Ovary (tissue), 9 donors: ENCODE data around the gene GRM2. TPM values are rescaled to one million over a fixed set of nuclear protein-coding genes. Genes with fewer than 3 reads are reported as not detected.

Source experiments
- DNase-seq, 5 donors: peaks; one replicate each; pipeline ENCODE4 v3.0.0-alpha.2; 2019 to 2020
- H3K27ac ChIP-seq, 2 donors: fragments of 200-600 bp; one replicate each; pipeline versions ENCODE4 v1.5.1 to v1.8.0; 2019 to 2022
- H3K27me3 ChIP-seq: fragments of 200-600 bp; one replicate; pipeline ENCODE4 v1.8.0; 2022
- H3K36me3 ChIP-seq: fragments of 200-600 bp; sonication (generic); one replicate; pipeline ENCODE4 v1.5.1; 2019
- H3K4me1 ChIP-seq: one replicate; pipeline ENCODE4 v1.8.1; 2013; ENCODE audit warnings: mild to moderate bottlenecking, moderate library complexity; ENCODE audit not compliant: insufficient read depth
- H3K4me3 ChIP-seq: fragments of 200-600 bp; sonication (generic); one replicate; pipeline ENCODE4 v1.5.1; 2017
- H3K9me3 ChIP-seq, 2 donors: fragments of 200-600 bp in 1 of 2; sonication (generic) in 1 of 2; one replicate each; pipeline versions ENCODE4 v1.5.1 to v1.8.1; 2013 to 2019; ENCODE audit warnings: mild to moderate bottlenecking in 1 of 2, moderate library complexity in 1 of 2
- EP300 ChIP-seq: sonication (generic); formaldehyde crosslinking; IDR thresholded peaks from one replicate; pipeline ENCODE4 v1.6.1; 2017; ENCODE audit warnings: antibody characterized with exemption
- POLR2A ChIP-seq: fragments of 450-650 bp; IDR thresholded peaks from one replicate; pipeline ENCODE4 v1.6.1; 2017; ENCODE audit warnings: antibody characterized with exemption, mild to moderate bottlenecking, moderate library complexity
- WGBS, 3 donors: extraction: QIAGEN DNeasy Blood & Tissue Kit in 1 of 3; methylation state at CpG; one replicate each; pipeline versions ENCODE4 v1.1.5 to v1.1.7; 2013 to 2017; 5-methylcytosine and 5-hydroxymethylcytosine counted together
- intact Hi-C, 4 donors: fragments of 100-400 bp; cut with DNase I; formaldehyde crosslinking; loops; one replicate each; pipeline versions ENCODE4 v1.11.0 to v1.15.1; 2022 to 2023
- polyA plus RNA-seq, 2 donors: library from polyadenylated mRNA; stranded (reverse); fragments of 200-250 nt in 1 of 2; fragments of 350-450 nt in 1 of 2; fragmentation: Illumina TruSeq in 1 of 2; extraction: RNeasy Lipid Tissue Mini Kit (QIAGEN cat#74804) in 1 of 2; gene quantifications; one replicate each; pipeline ENCODE4 v1.2.3, GENCODE V29; 2013 to 2014
- total RNA-seq, 7 donors: library from RNA; depleted of rRNA in 2 of 7; stranded (reverse); fragments of >200 nt in 2 of 7; fragmentation: NEBNext Ultra II Directional in 3 of 7; extraction: Animal tissue kit (Norgen Biotek cat#: 25700) in 3 of 7; gene quantifications; one replicate each; pipeline versions ENCODE4 v1.1.0 to v1.2.4, GENCODE V29; 2016 to 2023
- TF ChIP-seq, protein P1 (sequence below), 3 donors: fragments of 450-650 bp in 2 of 3; fragments of 200-600 bp in 1 of 3; IDR thresholded peaks; one replicate each; pipeline versions ENCODE4 v1.5.1 to v1.8.0; 2016 to 2022; ENCODE audit warnings: antibody characterized with exemption in 3 of 3, mild to moderate bottlenecking in 1 of 3
- donor health status: DM: no; HTN: no; CAD: no; lungs with moderate emphysema.
- donor health status: DM: no; HTN: no; CAD: no.
- donor health status: Bipolar disorder and iron deficiency.
- donor health status: DM: yes; HTN: yes; CAD: no.
- donor health status: DM: no; HTN: no; CAD: no.
- donor health status: DM: yes; HTN: yes; CAD: no.

Gene GRM2
- total and polyA plus RNA-seq, 9 donors = 0.10 to 0.47 (median 0.28) TPM; not detected in 3

- WGBS, 3 donors = 80 to 86% (median 85%) methylated on average over 2 of the region's 2 CpGs
- intact Hi-C loops = no loop called here
- TF ChIP-seq POLR2A (no peak), EP300 (no peak)
- TF ChIP-seq, protein P1, sequence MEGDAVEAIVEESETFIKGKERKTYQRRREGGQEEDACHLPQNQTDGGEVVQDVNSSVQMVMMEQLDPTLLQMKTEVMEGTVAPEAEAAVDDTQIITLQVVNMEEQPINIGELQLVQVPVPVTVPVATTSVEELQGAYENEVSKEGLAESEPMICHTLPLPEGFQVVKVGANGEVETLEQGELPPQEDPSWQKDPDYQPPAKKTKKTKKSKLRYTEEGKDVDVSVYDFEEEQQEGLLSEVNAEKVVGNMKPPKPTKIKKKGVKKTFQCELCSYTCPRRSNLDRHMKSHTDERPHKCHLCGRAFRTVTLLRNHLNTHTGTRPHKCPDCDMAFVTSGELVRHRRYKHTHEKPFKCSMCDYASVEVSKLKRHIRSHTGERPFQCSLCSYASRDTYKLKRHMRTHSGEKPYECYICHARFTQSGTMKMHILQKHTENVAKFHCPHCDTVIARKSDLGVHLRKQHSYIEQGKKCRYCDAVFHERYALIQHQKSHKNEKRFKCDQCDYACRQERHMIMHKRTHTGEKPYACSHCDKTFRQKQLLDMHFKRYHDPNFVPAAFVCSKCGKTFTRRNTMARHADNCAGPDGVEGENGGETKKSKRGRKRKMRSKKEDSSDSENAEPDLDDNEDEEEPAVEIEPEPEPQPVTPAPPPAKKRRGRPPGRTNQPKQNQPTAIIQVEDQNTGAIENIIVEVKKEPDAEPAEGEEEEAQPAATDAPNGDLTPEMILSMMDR (IDR thresholded peaks at IDR 0.05) = no peak
- H3K4me3 ChIP-seq = no peak overlapping the region
- H3K36me3 ChIP-seq = no peaks in the 10 kb centered on the region
- H3K9me3 ChIP-seq = no peaks in the 10 kb centered on the region
- no peak overlapping the region for H3K27ac ChIP-seq
- no peaks in the 10 kb centered on the region for H3K4me1 ChIP-seq
- no peak for DNase-seq
- H3K27me3 ChIP-seq = no peaks in the 10 kb centered on the region
Measured at GRCh38 chr3:51700403-51700802, 6.5 kb upstream of the GRM2 start.

DNA sequence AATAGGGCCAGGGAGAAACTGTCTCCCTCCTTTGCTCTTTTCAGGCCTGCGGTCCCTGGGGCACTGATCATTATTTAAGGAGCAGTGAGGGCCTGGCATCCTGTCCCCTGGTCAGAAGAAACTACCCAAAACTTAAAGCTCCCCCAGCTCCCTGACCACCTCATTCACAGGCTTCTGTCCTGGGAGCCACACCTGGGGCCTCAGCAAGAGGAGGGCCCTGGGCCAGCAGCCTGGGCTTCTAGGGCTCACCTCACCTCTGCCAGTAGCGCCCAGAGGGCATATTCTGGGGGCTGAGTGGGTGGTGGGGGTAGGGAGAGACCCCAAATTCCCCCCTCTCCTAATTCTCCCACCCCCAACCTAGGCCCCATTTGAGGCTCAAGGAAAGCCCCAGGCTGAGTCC lies 4.7 kb upstream of the GRM2 start:
- TF ChIP-seq, protein P1 (IDR thresholded peaks at IDR 0.05) = no peak
- TF ChIP-seq EP300 = no peak
- TF ChIP-seq POLR2A = no peak
- intact Hi-C loops = no loop called here

DNA sequence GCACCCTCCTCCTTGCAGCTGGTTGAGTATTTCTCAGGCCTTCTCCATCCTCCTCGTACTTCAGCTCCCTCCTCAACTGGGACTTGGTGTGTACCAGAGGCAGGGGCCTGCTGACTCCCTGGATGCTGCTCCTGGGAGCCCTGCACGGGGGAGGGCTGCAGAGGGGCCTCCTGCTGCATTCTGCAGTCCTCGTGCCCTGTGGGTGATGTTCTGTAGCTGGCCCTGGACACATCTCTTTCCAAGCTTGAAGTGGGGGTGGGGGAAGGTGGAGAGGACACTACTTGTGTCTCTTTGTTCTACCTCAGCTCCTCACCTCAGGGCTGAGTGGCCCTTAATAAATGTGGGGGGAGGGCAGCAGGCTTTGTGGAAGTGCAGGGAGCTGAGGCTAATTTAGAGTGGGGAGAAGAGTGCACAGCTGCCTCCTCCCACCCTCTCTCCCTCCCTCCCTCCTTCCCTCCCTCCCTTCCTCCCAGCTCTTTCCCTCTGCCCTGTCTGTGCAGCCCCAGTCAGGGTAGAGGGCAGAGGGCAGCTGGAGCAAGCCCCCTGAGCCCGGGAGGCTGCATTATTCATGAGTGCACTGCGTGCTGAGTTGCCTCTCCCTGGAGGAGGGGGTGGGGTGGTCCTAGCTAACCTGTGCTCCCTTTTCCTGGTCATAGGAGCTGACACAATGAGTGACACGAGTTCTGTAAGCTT lies 3.7 kb upstream of the GRM2 start:
- H3K9me3 ChIP-seq = no peaks in the 10 kb centered on the region
- H3K36me3 ChIP-seq = no peaks in the 10 kb centered on the region
- H3K4me1 ChIP-seq = no peaks in the 10 kb centered on the region
- 43 to 45% (median 44%) methylated on average over 6 of the region's 6 CpGs for WGBS, 3 donors
- TF ChIP-seq, protein P1 (IDR thresholded peaks at IDR 0.05) = no peak
- no peak for TF ChIP-seq EP300
- TF ChIP-seq POLR2A = no peak
- H3K27me3 ChIP-seq = no peaks in the 10 kb centered on the region
- no peak for DNase-seq
- intact Hi-C loops = no loop called here
- no peak overlapping the region for H3K4me3 ChIP-seq
- H3K27ac ChIP-seq = no peak overlapping the region

More for the DNA sequence above, 4.7 kb upstream of the GRM2 start:
- no peak overlapping the region for H3K27ac ChIP-seq
- 92 to 100% (median 100%) methylated on average over 2 of the region's 2 CpGs for WGBS, 3 donors
- no peaks in the 10 kb centered on the region for H3K9me3 ChIP-seq
- no peak overlapping the region for H3K4me3 ChIP-seq
- H3K27me3 ChIP-seq = no peaks in the 10 kb centered on the region
- DNase-seq = no peak
- no peaks in the 10 kb centered on the region for H3K36me3 ChIP-seq
- no peaks in the 10 kb centered on the region for H3K4me1 ChIP-seq

DNA sequence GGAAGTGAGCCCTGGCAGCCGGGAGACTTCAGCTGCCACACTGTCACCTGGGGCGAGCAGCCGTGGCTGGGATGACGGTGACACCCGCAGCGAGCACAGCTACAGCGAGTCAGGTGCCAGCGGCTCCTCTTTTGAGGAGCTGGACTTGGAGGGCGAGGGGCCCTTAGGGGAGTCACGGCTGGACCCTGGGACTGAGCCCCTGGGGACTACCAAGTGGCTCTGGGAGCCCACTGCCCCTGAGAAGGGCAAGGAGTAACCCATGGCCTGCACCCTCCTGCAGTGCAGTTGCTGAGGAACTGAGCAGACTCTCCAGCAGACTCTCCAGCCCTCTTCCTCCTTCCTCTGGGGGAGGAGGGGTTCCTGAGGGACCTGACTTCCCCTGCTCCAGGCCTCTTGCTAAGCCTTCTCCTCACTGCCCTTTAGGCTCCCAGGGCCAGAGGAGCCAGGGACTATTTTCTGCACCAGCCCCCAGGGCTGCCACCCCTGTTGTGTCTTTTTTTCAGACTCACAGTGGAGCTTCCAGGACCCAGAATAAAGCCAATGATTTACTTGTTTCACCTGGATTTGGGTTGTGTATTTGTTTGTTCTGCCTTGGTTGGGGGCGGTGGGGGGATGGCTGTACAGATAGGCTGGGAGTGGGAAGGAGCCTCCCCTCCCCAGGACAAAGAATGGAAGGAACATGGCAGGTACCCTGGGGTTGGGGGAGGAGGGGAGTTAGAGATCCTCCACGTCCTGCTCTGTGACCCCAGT lies 2.9 kb upstream of the GRM2 start:
- no peaks in the 10 kb centered on the region for H3K9me3 ChIP-seq
- DNase-seq = no peak
- H3K27ac ChIP-seq = no peak overlapping the region
- H3K27me3 ChIP-seq = no peaks in the 10 kb centered on the region
- intact Hi-C loops = no loop called here
- no peaks in the 10 kb centered on the region for H3K4me1 ChIP-seq
- no peak overlapping the region for H3K4me3 ChIP-seq
- no peaks in the 10 kb centered on the region for H3K36me3 ChIP-seq
- 70 to 72% (median 72%) methylated on average over 11 to 12 of the region's 12 CpGs for WGBS, 3 donors
- no peak for TF ChIP-seq POLR2A

DNA sequence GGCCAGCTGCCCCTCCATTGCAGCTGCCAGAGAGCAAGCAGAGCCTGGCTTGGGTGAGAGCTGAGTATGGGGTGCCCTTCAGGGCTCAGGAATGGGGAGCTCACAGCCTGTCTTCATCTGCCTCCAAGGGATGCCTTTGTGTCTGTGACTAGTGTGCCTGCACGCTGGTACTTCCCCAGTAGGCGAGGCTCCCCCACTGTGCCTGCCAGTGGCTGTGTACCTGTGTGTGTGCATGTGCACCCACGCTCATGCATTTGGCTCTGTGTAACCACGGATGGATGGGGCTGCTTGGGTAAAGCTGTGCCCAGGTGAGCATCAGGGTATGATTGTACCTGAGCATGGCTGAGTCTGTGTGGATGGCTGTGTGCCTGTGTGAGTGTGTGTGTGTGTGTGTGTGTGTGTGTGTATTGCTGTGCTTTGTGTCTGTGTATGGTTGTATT lies 2.3 kb upstream of the GRM2 start:
- WGBS, 3 donors = 78 to 93% (median 79%) methylated on average over 4 of the region's 4 CpGs
- no peaks in the 10 kb centered on the region for H3K4me1 ChIP-seq
- no peaks in the 10 kb centered on the region for H3K27me3 ChIP-seq
- DNase-seq = peak in 1 of 5 donors; percentile 7
- no peak overlapping the region for H3K4me3 ChIP-seq
- TF ChIP-seq POLR2A = no peak
- TF ChIP-seq, protein P1 (IDR thresholded peaks at IDR 0.05) = no peak
- H3K27ac ChIP-seq = no peak overlapping the region
- H3K36me3 ChIP-seq = no peaks in the 10 kb centered on the region
- intact Hi-C loops = no loop called here
- H3K9me3 ChIP-seq = no peaks in the 10 kb centered on the region
